ENCODE data around the gene ACTL7B. TPM values are rescaled to one million over a fixed set of nuclear protein-coding genes. Genes with fewer than 3 reads are reported as not detected.

The ACTL7B gene
- total RNA-seq, 1 donor from 2014 or later, result not detected

- FAIRE-seq, result no peak
- Histone ChIP-seq H3K9ac (ENCODE audit: low read length) (no peak overlapping the region), H2AFZ (ENCODE audit: low read depth, low read length) (no peak overlapping the region), H3K4me2 (ENCODE audit: low read length) (no peak overlapping the region), H3K79me2 (ENCODE audit: insufficient read depth, low read length) (no peaks in the 10 kb centered on the region), H3K27ac (ENCODE audit: low read depth, low read length) (no peak overlapping the region), H3K4me1 (ENCODE audit: insufficient read depth, low read length) (no peaks in the 10 kb centered on the region), H3K4me3 (ENCODE audit: insufficient read depth, low read depth, low read length) (no peak overlapping the region), H3K9me3 (ENCODE audit: insufficient read depth, low read depth, low read length) (no peaks in the 10 kb centered on the region), H4K20me1 (ENCODE audit: insufficient read depth, low read length) (no peaks in the 10 kb centered on the region), H3K27me3 (ENCODE audit: insufficient read depth, low read length) (peaks cover 6% of the 10 kb centered on the region), H3K36me3 (ENCODE audit: insufficient read depth, low read length) (no peaks in the 10 kb centered on the region)
- H3K9me3 Mint-ChIP-seq (ENCODE audit: unreplicated experiment), result peaks cover 2% of the 10 kb centered on the region
- no peaks in the 10 kb centered on the region for H3K36me3 Mint-ChIP-seq (ENCODE audit: low read depth, unreplicated experiment)
- H3K4me1 Mint-ChIP-seq (ENCODE audit: low read depth, unreplicated experiment), result peaks cover 13% of the 10 kb centered on the region
- TF ChIP-seq CTCF (IDR thresholded peaks at IDR 0.05; ENCODE audit: insufficient read depth, low read depth, low read length), result no peak
- no peak for TF ChIP-seq EZH2 (IDR thresholded peaks at IDR 0.05; ENCODE audit: insufficient read depth, low read length)
- H3K27me3 Mint-ChIP-seq (ENCODE audit: low read depth, unreplicated experiment), result peaks cover 14% of the 10 kb centered on the region
- no peak overlapping the region for H3K27ac Mint-ChIP-seq (ENCODE audit: unreplicated experiment)
- no peak for DNase-seq (ENCODE audit: low read depth)
- H3K4me3 Mint-ChIP-seq (ENCODE audit: unreplicated experiment), result no peak overlapping the region
Observed at GRCh38 chr9:108854641-108855528, 901 bp downstream of the ACTL7B start.

- Mint-ChIP-seq H3K4me1 (ENCODE audit: low read depth, unreplicated experiment) (peaks cover 6% of the 10 kb centered on the region), H3K36me3 (ENCODE audit: low read depth, unreplicated experiment) (no peaks in the 10 kb centered on the region)
Observed at GRCh38 chr9:108854094-108854493, 1.7 kb downstream of the ACTL7B start.

More at GRCh38 chr9:108854094-108854493, 1.7 kb downstream of the ACTL7B start:
- Histone ChIP-seq H3K27me3 (ENCODE audit: insufficient read depth, low read length) (peaks cover 6% of the 10 kb centered on the region), H4K20me1 (ENCODE audit: insufficient read depth, low read length) (no peaks in the 10 kb centered on the region), H3K4me1 (ENCODE audit: insufficient read depth, low read length) (no peaks in the 10 kb centered on the region), H3K27ac (ENCODE audit: low read depth, low read length) (no peak overlapping the region), H3K79me2 (ENCODE audit: insufficient read depth, low read length) (no peaks in the 10 kb centered on the region), H3K4me2 (ENCODE audit: low read length) (no peak overlapping the region), H3K36me3 (ENCODE audit: insufficient read depth, low read length) (no peaks in the 10 kb centered on the region), H3K4me3 (ENCODE audit: insufficient read depth, low read depth, low read length) (no peak overlapping the region), H2AFZ (ENCODE audit: low read depth, low read length) (no peak overlapping the region), H3K9ac (ENCODE audit: low read length) (no peak overlapping the region), H3K9me3 (ENCODE audit: insufficient read depth, low read depth, low read length) (no peaks in the 10 kb centered on the region)
- DNase-seq (ENCODE audit: low read depth) (no peak), FAIRE-seq (no peak)
- Mint-ChIP-seq H3K9me3 (ENCODE audit: unreplicated experiment) (no peaks in the 10 kb centered on the region), H3K4me3 (ENCODE audit: unreplicated experiment) (no peak overlapping the region), H3K27ac (ENCODE audit: unreplicated experiment) (no peak overlapping the region), H3K27me3 (ENCODE audit: low read depth, unreplicated experiment) (peaks cover 14% of the 10 kb centered on the region)
- no peak for TF ChIP-seq CTCF (IDR thresholded peaks at IDR 0.05; ENCODE audit: insufficient read depth, low read depth, low read length)
